Measurements from ENCODE around the gene EIF3M.

GRCh38 chr11:32594272-32594671 is 10.6 kb downstream of the EIF3M start:
- TF ChIP-seq, protein P1, sequence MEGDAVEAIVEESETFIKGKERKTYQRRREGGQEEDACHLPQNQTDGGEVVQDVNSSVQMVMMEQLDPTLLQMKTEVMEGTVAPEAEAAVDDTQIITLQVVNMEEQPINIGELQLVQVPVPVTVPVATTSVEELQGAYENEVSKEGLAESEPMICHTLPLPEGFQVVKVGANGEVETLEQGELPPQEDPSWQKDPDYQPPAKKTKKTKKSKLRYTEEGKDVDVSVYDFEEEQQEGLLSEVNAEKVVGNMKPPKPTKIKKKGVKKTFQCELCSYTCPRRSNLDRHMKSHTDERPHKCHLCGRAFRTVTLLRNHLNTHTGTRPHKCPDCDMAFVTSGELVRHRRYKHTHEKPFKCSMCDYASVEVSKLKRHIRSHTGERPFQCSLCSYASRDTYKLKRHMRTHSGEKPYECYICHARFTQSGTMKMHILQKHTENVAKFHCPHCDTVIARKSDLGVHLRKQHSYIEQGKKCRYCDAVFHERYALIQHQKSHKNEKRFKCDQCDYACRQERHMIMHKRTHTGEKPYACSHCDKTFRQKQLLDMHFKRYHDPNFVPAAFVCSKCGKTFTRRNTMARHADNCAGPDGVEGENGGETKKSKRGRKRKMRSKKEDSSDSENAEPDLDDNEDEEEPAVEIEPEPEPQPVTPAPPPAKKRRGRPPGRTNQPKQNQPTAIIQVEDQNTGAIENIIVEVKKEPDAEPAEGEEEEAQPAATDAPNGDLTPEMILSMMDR (IDR thresholded peaks at IDR 0.05; ENCODE audit: poor library complexity, severe bottlenecking), result no peak
- TF ChIP-seq RAD21 (conservative IDR thresholded peaks at IDR 0.05) (no peak), EZH2 (IDR thresholded peaks at IDR 0.05; ENCODE audit: borderline replicate concordance, insufficient read depth, low read length, poor library complexity, severe bottlenecking) (no peak)

Measured in neural cell (in vitro differentiated cells).